Measurements from ENCODE around the gene PPP1R27. TPM values are rescaled to one million over a fixed set of nuclear protein-coding genes. Genes with fewer than 3 reads are reported as not detected.

PPP1R27 gene
- total RNA-seq, 1 donor from 2014 or later: not detected

GRCh38 chr17:81858170-81858966 lies 23.5 kb upstream of the PPP1R27 start:
- H3K4me3 Mint-ChIP-seq (ENCODE audit: low read depth): peak overlapping the region; percentile 96
- peaks cover 77% of the 10 kb centered on the region for H3K36me3 Mint-ChIP-seq (ENCODE audit: low read depth)
- H3K4me1 Mint-ChIP-seq (ENCODE audit: low read depth): peaks cover 33% of the 10 kb centered on the region
- no peak overlapping the region for H3K27ac Mint-ChIP-seq
- no peaks in the 10 kb centered on the region for H3K27me3 Mint-ChIP-seq (ENCODE audit: low read depth)
- H3K9me3 Mint-ChIP-seq: no peaks in the 10 kb centered on the region
- no peak for DNase-seq (ENCODE audit: low spot score)
- intact Hi-C loops (cut with micrococcal nuclease): no loop called here

GRCh38 chr17:81854974-81855774 lies 20.3 kb upstream of the PPP1R27 start:
- Mint-ChIP-seq H3K36me3 (ENCODE audit: low read depth) (peaks cover 77% of the 10 kb centered on the region), H3K27me3 (ENCODE audit: low read depth) (no peaks in the 10 kb centered on the region), H3K4me1 (ENCODE audit: low read depth) (peaks cover 25% of the 10 kb centered on the region), H3K27ac (peak overlapping the region; percentile 42), H3K9me3 (no peaks in the 10 kb centered on the region), H3K4me3 (ENCODE audit: low read depth) (no peak overlapping the region)
- intact Hi-C loops (cut with micrococcal nuclease): no loop called here
- no peak for DNase-seq (ENCODE audit: low spot score)

- Mint-ChIP-seq H3K4me3 (ENCODE audit: low read depth) (no peak overlapping the region), H3K9me3 (no peaks in the 10 kb centered on the region), H3K36me3 (ENCODE audit: low read depth) (peaks cover 58% of the 10 kb centered on the region), H3K27me3 (ENCODE audit: low read depth) (no peaks in the 10 kb centered on the region), H3K27ac (no peak overlapping the region), H3K4me1 (ENCODE audit: low read depth) (peaks cover 8% of the 10 kb centered on the region)
- intact Hi-C loops (cut with micrococcal nuclease): no loop called here
- DNase-seq (ENCODE audit: low spot score): no peak
These were observed 17.4 kb upstream of the PPP1R27 start for GRCh38 chr17:81852237-81852636.

GRCh38 chr17:81851423-81851822 lies 16.6 kb upstream of the PPP1R27 start:
- no peak overlapping the region for H3K4me3 Mint-ChIP-seq (ENCODE audit: low read depth)
- intact Hi-C loops (cut with micrococcal nuclease): no loop called here
- H3K27me3 Mint-ChIP-seq (ENCODE audit: low read depth): no peaks in the 10 kb centered on the region
- no peaks in the 10 kb centered on the region for H3K9me3 Mint-ChIP-seq
- H3K4me1 Mint-ChIP-seq (ENCODE audit: low read depth): peaks cover 8% of the 10 kb centered on the region
- no peak overlapping the region for H3K27ac Mint-ChIP-seq
- peaks cover 64% of the 10 kb centered on the region for H3K36me3 Mint-ChIP-seq (ENCODE audit: low read depth)
- no peak for DNase-seq (ENCODE audit: low spot score)

GRCh38 chr17:81849457-81849856 lies 14.6 kb upstream of the PPP1R27 start:
- Mint-ChIP-seq H3K9me3 (no peaks in the 10 kb centered on the region), H3K36me3 (ENCODE audit: low read depth) (peaks cover 63% of the 10 kb centered on the region), H3K4me3 (ENCODE audit: low read depth) (no peak overlapping the region), H3K4me1 (ENCODE audit: low read depth) (peaks cover 2% of the 10 kb centered on the region), H3K27me3 (ENCODE audit: low read depth) (no peaks in the 10 kb centered on the region), H3K27ac (no peak overlapping the region)
- no peak for DNase-seq (ENCODE audit: low spot score)
- intact Hi-C loops (cut with micrococcal nuclease): no loop called here

- no peak overlapping the region for H3K4me3 Mint-ChIP-seq (ENCODE audit: low read depth)
- intact Hi-C loops (cut with micrococcal nuclease): no loop called here
- no peaks in the 10 kb centered on the region for H3K27me3 Mint-ChIP-seq (ENCODE audit: low read depth)
- H3K9me3 Mint-ChIP-seq: no peaks in the 10 kb centered on the region
- peaks cover 52% of the 10 kb centered on the region for H3K36me3 Mint-ChIP-seq (ENCODE audit: low read depth)
- no peak for DNase-seq (ENCODE audit: low spot score)
- no peak overlapping the region for H3K27ac Mint-ChIP-seq
- no peaks in the 10 kb centered on the region for H3K4me1 Mint-ChIP-seq (ENCODE audit: low read depth)
These were observed 12.2 kb upstream of the PPP1R27 start for GRCh38 chr17:81846743-81847689.

- no peaks in the 10 kb centered on the region for H3K4me1 Mint-ChIP-seq (ENCODE audit: low read depth)
- intact Hi-C loops (cut with micrococcal nuclease): no loop called here
- DNase-seq (ENCODE audit: low spot score): no peak
- no peaks in the 10 kb centered on the region for H3K9me3 Mint-ChIP-seq
- H3K27ac Mint-ChIP-seq: no peak overlapping the region
- H3K4me3 Mint-ChIP-seq (ENCODE audit: low read depth): no peak overlapping the region
- H3K27me3 Mint-ChIP-seq (ENCODE audit: low read depth): no peaks in the 10 kb centered on the region
- peaks cover 43% of the 10 kb centered on the region for H3K36me3 Mint-ChIP-seq (ENCODE audit: low read depth)
These were observed 11.3 kb upstream of the PPP1R27 start for GRCh38 chr17:81845881-81846742.

- no peak overlapping the region for H3K4me3 Mint-ChIP-seq (ENCODE audit: low read depth)
- H3K27ac Mint-ChIP-seq: no peak overlapping the region
- intact Hi-C loops (cut with micrococcal nuclease): no loop called here
- DNase-seq (ENCODE audit: low spot score): no peak
- H3K4me1 Mint-ChIP-seq (ENCODE audit: low read depth): no peaks in the 10 kb centered on the region
- no peaks in the 10 kb centered on the region for H3K9me3 Mint-ChIP-seq
- H3K27me3 Mint-ChIP-seq (ENCODE audit: low read depth): no peaks in the 10 kb centered on the region
- H3K36me3 Mint-ChIP-seq (ENCODE audit: low read depth): peaks cover 42% of the 10 kb centered on the region
These were observed 10.5 kb upstream of the PPP1R27 start for GRCh38 chr17:81845361-81845760.

- Mint-ChIP-seq H3K4me3 (ENCODE audit: low read depth) (no peak overlapping the region), H3K27me3 (ENCODE audit: low read depth) (no peaks in the 10 kb centered on the region), H3K36me3 (ENCODE audit: low read depth) (peaks cover 42% of the 10 kb centered on the region), H3K9me3 (no peaks in the 10 kb centered on the region), H3K4me1 (ENCODE audit: low read depth) (no peaks in the 10 kb centered on the region), H3K27ac (no peak overlapping the region)
- no peak for DNase-seq (ENCODE audit: low spot score)
- intact Hi-C loops (cut with micrococcal nuclease): no loop called here
These were observed 10.0 kb upstream of the PPP1R27 start for GRCh38 chr17:81844887-81845286.

- intact Hi-C loops (cut with micrococcal nuclease): no loop called here
- no peak for DNase-seq (ENCODE audit: low spot score)
- H3K27me3 Mint-ChIP-seq (ENCODE audit: low read depth): no peaks in the 10 kb centered on the region
- no peaks in the 10 kb centered on the region for H3K9me3 Mint-ChIP-seq
- H3K27ac Mint-ChIP-seq: no peak overlapping the region
- H3K36me3 Mint-ChIP-seq (ENCODE audit: low read depth): peaks cover 42% of the 10 kb centered on the region
- H3K4me1 Mint-ChIP-seq (ENCODE audit: low read depth): no peaks in the 10 kb centered on the region
- no peak overlapping the region for H3K4me3 Mint-ChIP-seq (ENCODE audit: low read depth)
These were observed 9.5 kb upstream of the PPP1R27 start for GRCh38 chr17:81844327-81844851.

- Mint-ChIP-seq H3K27ac (no peak overlapping the region), H3K27me3 (ENCODE audit: low read depth) (no peaks in the 10 kb centered on the region), H3K4me1 (ENCODE audit: low read depth) (no peaks in the 10 kb centered on the region), H3K4me3 (ENCODE audit: low read depth) (no peak overlapping the region), H3K9me3 (no peaks in the 10 kb centered on the region), H3K36me3 (ENCODE audit: low read depth) (peaks cover 42% of the 10 kb centered on the region)
- DNase-seq (ENCODE audit: low spot score): no peak
- intact Hi-C loops (cut with micrococcal nuclease): no loop called here
These were observed 9.0 kb upstream of the PPP1R27 start for GRCh38 chr17:81843713-81844326.
